ENCODE measurements around the gene SYT5. TPM values are rescaled to one million over a fixed set of nuclear protein-coding genes. Genes with fewer than 3 reads are reported as not detected.
A peak's percentile ranks its signal among the peaks of the same experiment; 100 is the strongest.

Gene SYT5
- total and polyA plus RNA-seq, 2 of the 8 experiments (the other 6 are each of a cell fraction or from before 2014, with no cell fraction given), result 0.35 to 0.67 TPM

DNA sequence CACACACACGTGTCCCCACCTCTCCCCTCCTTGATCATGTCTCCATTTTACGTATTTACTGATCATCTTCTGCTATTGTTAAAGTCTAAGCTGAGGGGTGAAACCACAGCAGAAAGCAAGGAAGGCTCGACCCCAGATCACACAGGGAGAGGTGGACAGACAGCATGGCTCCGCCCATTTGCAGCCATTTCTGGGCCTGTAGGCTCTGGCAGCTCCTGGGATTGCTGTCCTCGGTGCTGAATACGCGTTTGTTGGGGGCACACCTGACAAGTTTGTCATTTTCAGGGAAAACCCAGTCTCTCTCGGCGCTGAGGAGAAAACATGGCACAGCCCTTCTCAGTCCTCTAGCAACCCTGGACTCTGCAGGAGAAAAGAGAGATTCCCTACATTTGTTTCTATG, 40.4 kb upstream of the SYT5 start:
- Histone ChIP-seq H3K9ac (replicated peaks in 1 of 4; ENCODE audit: extremely low read depth in 1 of 4, low read depth in 3 of 4, low read length in 3 of 4) (no peak overlapping the region), H3K4ac (replicated peaks; ENCODE audit: insufficient read length, low read depth, low read length) (no peak overlapping the region), H4K91ac (replicated peaks; ENCODE audit: insufficient read length, low read length) (no peak overlapping the region), H4K20me1 (replicated peaks in 1 of 2; ENCODE audit: control insufficient read depth in 1 of 2, insufficient read depth in 2 of 2, low read length in 2 of 2) (peaks cover 2% of the 10 kb centered on the region in 2 experiments), H3K36me3 (ENCODE audit: control insufficient read depth in 2 of 4, insufficient read depth in 4 of 4, low read length in 3 of 4) (no peaks in the 10 kb centered on the region), H3K4me3 (ENCODE audit: extremely low read depth in 1 of 4, insufficient read depth in 2 of 4, low read depth in 3 of 4, low read length in 4 of 4) (no peak overlapping the region), H2BK120ac (replicated peaks; ENCODE audit: low read depth, low read length) (no peak overlapping the region), H2BK12ac (ENCODE audit: low read depth, low read length) (no peak overlapping the region), H4K8ac (ENCODE audit: extremely low read depth, insufficient read depth, low read length) (no peak overlapping the region), H3K79me2 (ENCODE audit: control insufficient read depth in 1 of 2, insufficient read depth in 2 of 2, low read length in 2 of 2) (no peaks in the 10 kb centered on the region), H3K23ac (ENCODE audit: insufficient read length) (no peak overlapping the region), H3K18ac (ENCODE audit: extremely low read depth, low read length) (no peak overlapping the region), H2BK20ac (ENCODE audit: low read length) (no peak overlapping the region), H3K27me3 (replicated peaks in 1 of 4; ENCODE audit: control insufficient read depth in 3 of 4, extremely low read depth in 1 of 4, insufficient read depth in 3 of 4, low read length in 3 of 4) (no peaks in the 10 kb centered on the region), H2AFZ (ENCODE audit: low read length) (no peak overlapping the region), H3K23me2 (ENCODE audit: low read depth, low read length) (peaks cover 5% of the 10 kb centered on the region; the same call in 1 of the 2 replicates), H2BK5ac (ENCODE audit: low read depth, low read length) (no peak overlapping the region), H2AK5ac (ENCODE audit: low read depth, low read length) (no peak overlapping the region), H3K27ac (ENCODE audit: low read depth, low read length) (no peak overlapping the region), H3K9me3 (ENCODE audit: insufficient read depth in 2 of 2, low read depth in 1 of 2, low read length in 1 of 2) (peaks cover 4 to 6% of the 10 kb centered on the region in 2 experiments; a peak in 3 of 4 replicates), H4K5ac (ENCODE audit: insufficient read length, low read depth, low read length) (no peak overlapping the region), H3K4me1 (replicated peaks in 1 of 4; ENCODE audit: control insufficient read depth in 3 of 4, insufficient read depth in 4 of 4, low read length in 3 of 4) (peaks cover 0 to 6% (median 2%) of the 10 kb centered on the region in 4 experiments; a peak in 1 of 7 replicates), H2BK15ac (ENCODE audit: low read length) (no peak overlapping the region), H3K4me2 (ENCODE audit: insufficient read depth in 1 of 2, low read depth in 2 of 2, low read length in 2 of 2) (no peak overlapping the region), H3K79me1 (ENCODE audit: low read depth, low read length) (no peaks in the 10 kb centered on the region), H3K14ac (ENCODE audit: insufficient read length) (no peak overlapping the region), H3K56ac (replicated peaks; ENCODE audit: insufficient read length, low read depth, low read length) (no peak overlapping the region)
- DNase-seq (ENCODE audit: low read depth in 1 of 2, low spot score in 2 of 2), result peak in 1 of 2 experiments; percentile 71
- POLR2A ChIA-PET (ENCODE audit: partially characterized antibody), result interaction anchor here (0.6 to 1.9 kb wide), 9 partner anchors 12 to 54 kb away, joined by 3 to 8 read pairs (median 3); partner anchors contain the start of genes PPP6R1 and SYT5
- no peak for FAIRE-seq
- CTCF ChIA-PET (ENCODE audit: partially characterized antibody), result interaction anchor here (0.7 to 3.2 kb wide), 8 partner anchors 12 to 198 kb away, joined by 3 to 15 read pairs (median 4); partner anchors contain the start of gene SYT5
- no peak for TF ChIP-seq NRF1 (IDR thresholded peaks at IDR 0.05; ENCODE audit: low read depth, low read length)
- TF ChIP-seq HDAC6 (IDR thresholded peaks at IDR 0.05; ENCODE audit: low read depth, low read length), result no peak
- no peak for TF ChIP-seq GABPA (IDR thresholded peaks at IDR 0.05; ENCODE audit: borderline replicate concordance, insufficient read depth, low read length)
- TF ChIP-seq RFX5 (IDR thresholded peaks at IDR 0.05; ENCODE audit: borderline replicate concordance, low read depth, low read length), result no peak
- peak; percentile 91 to 96 for TF ChIP-seq SIN3A (conservative IDR thresholded peaks at IDR 0.05 in 1 of 2, IDR thresholded peaks at IDR 0.05 in 1 of 2; ENCODE audit: low read depth in 1 of 2, low read length in 2 of 2)
- no peak for TF ChIP-seq TAF7 (optimal IDR thresholded peaks at IDR 0.05; ENCODE audit: borderline replicate concordance, low read depth, low read length)
- TF ChIP-seq SAP30 (IDR thresholded peaks at IDR 0.05; ENCODE audit: insufficient read depth, insufficient replicate concordance, low read length), result peak; percentile 39
- TF ChIP-seq CREB1 (IDR thresholded peaks at IDR 0.05), result no peak
- TF ChIP-seq YY1 (IDR thresholded peaks at IDR 0.05; ENCODE audit: low read depth, low read length), result peak; percentile 79; the same call in 1 of the 2 replicates
- no peak for TF ChIP-seq ASH2L (IDR thresholded peaks at IDR 0.05; ENCODE audit: low read length)
- WGBS, 2 experiments (ENCODE audit: extremely low coverage in 1 of 2, insufficient coverage in 1 of 2, insufficient read length in 1 of 2, insufficient replicate concordance in 2 of 2, low coverage in 1 of 2, low lambda C conversion rate in 2 of 2, missing lambda C conversion rate in 1 of 2), result 82% methylated on average over 9 of the region's 9 CpGs; no CpG with 5 or more reads in 1 of the 2 experiments

Measured in H1 (cell line).